DOHH2 (cell line): ENCODE results near the gene PODXL.
A peak's percentile ranks its signal among the peaks of the same experiment; 100 is the strongest.

Experiments
- EZH2phosphoT487 ChIP-seq: fragments of 200-600 bp; sonication (generic); IDR thresholded peaks from 2 replicates; pipeline ENCODE4 v1.6.1; 2017; ENCODE audit warnings: borderline replicate concordance, mild to moderate bottlenecking, antibody characterized with exemption, low read length, moderate library complexity, mixed read lengths
- TF ChIP-seq, protein P1 (sequence below): fragments of 200-600 bp; sonication (generic); IDR thresholded peaks from one replicate; pipeline ENCODE4 v1.5.1; 2014; ENCODE audit warnings: antibody characterized with exemption, mild to moderate bottlenecking, low read depth, low read length; ENCODE audit not compliant: poor library complexity, severe bottlenecking

DNA sequence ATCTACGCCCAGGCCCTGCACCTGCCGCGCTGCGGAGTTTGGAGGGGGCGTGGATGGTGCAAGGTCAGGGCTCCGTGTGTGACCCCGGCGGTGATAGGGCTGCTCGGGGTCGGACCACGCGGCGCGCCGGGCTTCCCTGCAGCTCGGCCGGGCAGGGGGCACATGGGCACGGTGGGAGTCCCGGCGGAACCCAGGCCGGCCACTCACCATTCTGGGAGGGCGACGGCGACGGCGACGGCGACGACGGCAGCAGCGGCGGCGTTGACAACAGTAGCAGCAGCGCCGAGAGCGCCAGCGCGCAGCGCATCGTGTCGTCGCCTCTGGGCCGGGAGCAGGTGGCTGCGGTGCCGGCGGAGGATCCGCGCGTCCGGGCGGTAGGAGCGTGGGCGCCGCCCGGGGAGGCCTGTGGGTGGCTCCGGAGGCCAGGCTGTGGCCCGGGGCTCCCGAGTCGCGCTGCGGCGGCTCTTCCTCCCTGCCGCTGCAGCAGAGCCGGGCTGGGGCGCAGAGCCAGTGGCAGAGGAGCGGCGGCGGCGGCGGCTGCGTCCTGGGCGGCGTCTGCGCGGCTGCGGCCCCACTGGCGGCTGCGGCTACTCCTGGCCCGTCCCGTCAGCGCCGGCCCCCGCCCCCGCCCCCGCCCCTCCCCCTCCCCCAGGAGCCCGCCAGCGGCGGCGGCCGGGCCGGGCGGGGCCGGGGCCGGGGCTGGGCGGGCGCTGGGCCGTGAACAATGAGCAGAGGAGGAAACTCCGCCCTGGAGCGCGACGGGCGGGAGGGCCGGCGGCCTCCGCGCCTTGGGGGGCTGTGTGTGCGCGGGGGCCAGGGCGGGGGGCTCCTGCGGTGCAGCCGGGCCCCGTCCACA is at the start of gene PODXL:
- TF ChIP-seq, protein P1, sequence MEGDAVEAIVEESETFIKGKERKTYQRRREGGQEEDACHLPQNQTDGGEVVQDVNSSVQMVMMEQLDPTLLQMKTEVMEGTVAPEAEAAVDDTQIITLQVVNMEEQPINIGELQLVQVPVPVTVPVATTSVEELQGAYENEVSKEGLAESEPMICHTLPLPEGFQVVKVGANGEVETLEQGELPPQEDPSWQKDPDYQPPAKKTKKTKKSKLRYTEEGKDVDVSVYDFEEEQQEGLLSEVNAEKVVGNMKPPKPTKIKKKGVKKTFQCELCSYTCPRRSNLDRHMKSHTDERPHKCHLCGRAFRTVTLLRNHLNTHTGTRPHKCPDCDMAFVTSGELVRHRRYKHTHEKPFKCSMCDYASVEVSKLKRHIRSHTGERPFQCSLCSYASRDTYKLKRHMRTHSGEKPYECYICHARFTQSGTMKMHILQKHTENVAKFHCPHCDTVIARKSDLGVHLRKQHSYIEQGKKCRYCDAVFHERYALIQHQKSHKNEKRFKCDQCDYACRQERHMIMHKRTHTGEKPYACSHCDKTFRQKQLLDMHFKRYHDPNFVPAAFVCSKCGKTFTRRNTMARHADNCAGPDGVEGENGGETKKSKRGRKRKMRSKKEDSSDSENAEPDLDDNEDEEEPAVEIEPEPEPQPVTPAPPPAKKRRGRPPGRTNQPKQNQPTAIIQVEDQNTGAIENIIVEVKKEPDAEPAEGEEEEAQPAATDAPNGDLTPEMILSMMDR, result no peak
- TF ChIP-seq EZH2phosphoT487, result peak; percentile 25; the same call in 1 of the 2 replicates
